Tibial nerve (tissue), 4 donors: ENCODE results near the gene MRM1. TPM values are rescaled to one million over a fixed set of nuclear protein-coding genes. Genes with fewer than 3 reads are reported as not detected.

Experiments
- DNase-seq, 2 donors: peaks; one replicate each; pipeline ENCODE4 v3.0.0-alpha.2; 2019; ENCODE audit warnings: low spot score in 2 of 2
- H3K27ac ChIP-seq, 4 donors: fragments of 200-600 bp; sonication (generic) in 3 of 4; one replicate each; pipeline ENCODE4 v1.5.1; 2017 to 2019; ENCODE audit warnings: mild to moderate bottlenecking in 1 of 4
- H3K27me3 ChIP-seq, 2 donors: fragments of 200-600 bp; sonication (generic) in 1 of 2; one replicate each; pipeline versions ENCODE4 v1.5.1 to v1.6.0; 2017 to 2019
- H3K36me3 ChIP-seq, 3 donors: fragments of 200-600 bp; sonication (generic); one replicate each; pipeline ENCODE4 v1.5.1; 2018 to 2019
- H3K4me1 ChIP-seq, 4 donors: fragments of 200-600 bp; sonication (generic) in 3 of 4; one replicate each; pipeline ENCODE4 v1.5.1; 2017 to 2019
- H3K4me3 ChIP-seq, 4 donors: fragments of 200-600 bp; sonication (generic) in 3 of 4; one replicate each; pipeline ENCODE4 v1.5.1; 2017 to 2019; ENCODE audit warnings: mild to moderate bottlenecking in 1 of 4, moderate library complexity in 1 of 4
- H3K9me3 ChIP-seq, 4 donors: fragments of 200-600 bp; sonication (generic) in 3 of 4; one replicate each; pipeline ENCODE4 v1.5.1; 2017 to 2019
- EP300 ChIP-seq, 2 donors: sonication (generic); formaldehyde crosslinking; IDR thresholded peaks; one replicate each; pipeline ENCODE4 v1.6.1; 2017; ENCODE audit warnings: antibody characterized with exemption in 2 of 2, mild to moderate bottlenecking in 1 of 2
- POLR2A ChIP-seq, 2 donors: fragments of 450-650 bp; IDR thresholded peaks; one replicate each; pipeline ENCODE4 v1.6.1; 2017; ENCODE audit warnings: antibody characterized with exemption in 2 of 2, mild to moderate bottlenecking in 2 of 2, moderate library complexity in 2 of 2
- WGBS, 2 donors: methylation state at CpG; one replicate each; pipeline ENCODE4 v1.1.5; 2018; 5-methylcytosine and 5-hydroxymethylcytosine counted together
- total RNA-seq, 4 donors: library from RNA; depleted of rRNA; stranded (reverse); fragments of >200 nt; gene quantifications; one replicate each; pipeline ENCODE4 v1.1.0, GENCODE V29; 2016
- TF ChIP-seq, protein P1 (sequence below), 5 experiments: fragments of 200-600 bp in 3 of 5; fragments of 450-650 bp in 2 of 5; sonication (generic) in 3 of 5; IDR thresholded peaks; one replicate each; pipeline ENCODE4 v1.5.1; 2016 to 2019; ENCODE audit warnings: antibody characterized with exemption in 5 of 5, mild to moderate bottlenecking in 3 of 5, moderate library complexity in 2 of 5

MRM1 gene
- total RNA-seq, 4 donors from 2014 or later, result 9.8 to 14.2 (median 11.5) TPM

- 76 to 79% methylated on average over 7 of the region's 7 CpGs for WGBS, 2 donors
- Histone ChIP-seq H3K9me3 (no peaks in the 10 kb centered on the region), H3K27ac (no peak overlapping the region), H3K4me3 (no peak overlapping the region), H3K36me3 (no peaks in the 10 kb centered on the region), H3K4me1 (no peaks in the 10 kb centered on the region), H3K27me3 (peaks cover 0 to 3% of the 10 kb centered on the region in 2 donors)
- TF ChIP-seq EP300 (IDR thresholded peaks at IDR 0.05) (no peak), POLR2A (IDR thresholded peaks at IDR 0.05) (no peak)
- TF ChIP-seq, protein P1, sequence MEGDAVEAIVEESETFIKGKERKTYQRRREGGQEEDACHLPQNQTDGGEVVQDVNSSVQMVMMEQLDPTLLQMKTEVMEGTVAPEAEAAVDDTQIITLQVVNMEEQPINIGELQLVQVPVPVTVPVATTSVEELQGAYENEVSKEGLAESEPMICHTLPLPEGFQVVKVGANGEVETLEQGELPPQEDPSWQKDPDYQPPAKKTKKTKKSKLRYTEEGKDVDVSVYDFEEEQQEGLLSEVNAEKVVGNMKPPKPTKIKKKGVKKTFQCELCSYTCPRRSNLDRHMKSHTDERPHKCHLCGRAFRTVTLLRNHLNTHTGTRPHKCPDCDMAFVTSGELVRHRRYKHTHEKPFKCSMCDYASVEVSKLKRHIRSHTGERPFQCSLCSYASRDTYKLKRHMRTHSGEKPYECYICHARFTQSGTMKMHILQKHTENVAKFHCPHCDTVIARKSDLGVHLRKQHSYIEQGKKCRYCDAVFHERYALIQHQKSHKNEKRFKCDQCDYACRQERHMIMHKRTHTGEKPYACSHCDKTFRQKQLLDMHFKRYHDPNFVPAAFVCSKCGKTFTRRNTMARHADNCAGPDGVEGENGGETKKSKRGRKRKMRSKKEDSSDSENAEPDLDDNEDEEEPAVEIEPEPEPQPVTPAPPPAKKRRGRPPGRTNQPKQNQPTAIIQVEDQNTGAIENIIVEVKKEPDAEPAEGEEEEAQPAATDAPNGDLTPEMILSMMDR (IDR thresholded peaks at IDR 0.05), result no peak
- no peak for DNase-seq
These were observed 16.4 kb downstream of the MRM1 start for GRCh38 chr17:36617773-36618172.

- Histone ChIP-seq H3K27me3 (peaks cover 0 to 3% of the 10 kb centered on the region in 2 donors), H3K4me3 (no peak overlapping the region), H3K4me1 (no peaks in the 10 kb centered on the region), H3K36me3 (no peaks in the 10 kb centered on the region), H3K27ac (no peak overlapping the region), H3K9me3 (no peaks in the 10 kb centered on the region)
- TF ChIP-seq EP300 (IDR thresholded peaks at IDR 0.05), result no peak
- TF ChIP-seq POLR2A (IDR thresholded peaks at IDR 0.05), result no peak
- TF ChIP-seq, protein P1 (IDR thresholded peaks at IDR 0.05), result no peak
- 65 to 90% methylated on average over 3 of the region's 3 CpGs for WGBS, 2 donors
- DNase-seq, result no peak
These were observed 21.9 kb downstream of the MRM1 start for GRCh38 chr17:36623281-36623680.

DNA sequence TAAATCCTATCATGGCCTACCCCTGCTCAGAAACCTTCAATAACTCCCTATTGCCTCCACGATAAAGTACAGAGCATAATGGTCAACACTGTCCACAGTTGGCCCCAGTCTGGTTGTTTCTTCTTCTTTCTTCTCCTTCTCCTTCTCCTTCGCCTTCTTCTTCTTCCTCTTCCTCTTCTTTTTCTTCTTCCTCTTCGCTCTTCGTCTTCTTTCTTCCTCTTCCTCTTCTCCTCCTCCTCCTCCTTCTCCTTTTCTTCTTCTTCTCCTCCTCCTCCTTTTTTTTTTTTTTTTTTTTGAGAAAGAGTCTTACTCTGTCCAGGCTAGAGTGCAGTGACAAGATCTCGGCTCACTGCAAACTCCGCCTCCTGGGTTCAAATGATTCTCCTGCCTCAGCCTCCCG, 23.8 kb downstream of the MRM1 start:
- peaks cover 0 to 6% (median 0%) of the 10 kb centered on the region in 4 donors for H3K4me1 ChIP-seq
- no peak overlapping the region for H3K4me3 ChIP-seq
- H3K27me3 ChIP-seq, result peaks cover 0 to 6% of the 10 kb centered on the region in 2 donors
- WGBS, 2 donors, result 79 to 82% methylated on average over 7 of the region's 7 CpGs
- H3K36me3 ChIP-seq, result no peaks in the 10 kb centered on the region
- H3K9me3 ChIP-seq, result no peaks in the 10 kb centered on the region
- no peak overlapping the region for H3K27ac ChIP-seq
- DNase-seq, result no peak
- TF ChIP-seq EP300 (IDR thresholded peaks at IDR 0.05) (no peak), POLR2A (IDR thresholded peaks at IDR 0.05) (no peak)
- TF ChIP-seq, protein P1 (IDR thresholded peaks at IDR 0.05), result no peak

DNA sequence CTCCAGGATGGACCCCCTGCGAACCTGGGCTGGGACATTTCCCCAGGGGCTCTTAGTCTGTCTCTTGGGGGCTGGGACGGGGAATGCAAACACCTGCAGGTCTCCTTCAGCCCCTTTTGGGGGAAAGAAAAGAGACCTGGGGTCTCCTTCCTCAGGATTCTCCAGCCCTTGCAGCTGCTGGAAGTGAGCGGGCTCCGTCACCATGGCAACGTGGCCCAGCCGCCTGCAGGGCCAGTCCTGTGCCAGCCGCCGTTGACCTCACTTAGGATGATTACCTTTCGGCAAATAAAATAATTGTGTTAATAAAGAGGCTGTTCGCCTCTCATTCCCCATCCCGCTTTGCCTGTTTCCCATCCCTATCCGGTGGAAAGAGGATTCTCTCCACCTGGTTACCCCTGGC, 25.7 kb downstream of the MRM1 start:
- WGBS, 2 donors, result 62 to 65% methylated on average over 12 of the region's 12 CpGs
- Histone ChIP-seq H3K4me3 (no peak overlapping the region), H3K27me3 (peaks cover 0 to 9% of the 10 kb centered on the region in 2 donors), H3K9me3 (no peaks in the 10 kb centered on the region), H3K4me1 (peaks cover 0 to 6% (median 0%) of the 10 kb centered on the region in 4 donors), H3K36me3 (no peaks in the 10 kb centered on the region), H3K27ac (no peak overlapping the region)
- DNase-seq, result no peak
- TF ChIP-seq, protein P1 (IDR thresholded peaks at IDR 0.05), result no peak
- no peak for TF ChIP-seq EP300 (IDR thresholded peaks at IDR 0.05)
- no peak for TF ChIP-seq POLR2A (IDR thresholded peaks at IDR 0.05)

DNA sequence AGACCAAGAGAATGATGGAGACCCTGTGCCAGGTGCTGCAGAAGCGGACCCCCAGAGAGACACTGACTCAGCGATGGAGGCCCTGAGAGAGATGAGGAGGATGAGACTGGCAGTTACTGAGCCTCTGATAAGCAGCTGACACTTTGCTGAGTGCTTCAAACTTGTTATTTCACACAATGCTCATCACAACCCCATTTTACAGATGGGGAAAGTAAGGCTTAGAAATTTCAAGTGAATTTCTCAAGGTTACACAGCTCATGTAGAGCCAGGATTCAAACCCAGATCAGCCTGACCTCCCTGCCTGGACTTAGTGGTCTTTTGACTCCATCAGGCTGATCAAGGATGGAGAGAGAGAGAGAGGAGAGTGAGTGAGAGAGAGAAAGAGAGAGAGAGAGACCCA, 27.2 kb downstream of the MRM1 start:
- TF ChIP-seq, protein P1 (IDR thresholded peaks at IDR 0.05), result no peak
- no peak for TF ChIP-seq POLR2A (IDR thresholded peaks at IDR 0.05)
- no peak for TF ChIP-seq EP300 (IDR thresholded peaks at IDR 0.05)
- WGBS, 2 donors, result 93 to 100% methylated on average over 2 of the region's 2 CpGs
- no peak for DNase-seq
- Histone ChIP-seq H3K27ac (no peak overlapping the region), H3K4me1 (peaks cover 0 to 11% (median 0%) of the 10 kb centered on the region in 4 donors), H3K4me3 (no peak overlapping the region), H3K9me3 (no peaks in the 10 kb centered on the region), H3K36me3 (no peaks in the 10 kb centered on the region), H3K27me3 (peaks cover 0 to 19% of the 10 kb centered on the region in 2 donors)
